Fibroblast of mammary gland (primary cell): Measurements from ENCODE around the gene RBM46.

ENCODE experiments used
- DNase-seq: peaks from one replicate; pipeline ENCODE4 v3.0.0-alpha.2; 2010; ENCODE audit warnings: low read depth
- H3K4me3 ChIP-seq: 2 replicates; pipeline ENCODE4 v1.5.1; 2011; ENCODE audit warnings: low read depth, mild to moderate bottlenecking, low read length, moderate library complexity; ENCODE audit not compliant: control insufficient read depth
- TF ChIP-seq, protein P1 (sequence below): conservative IDR thresholded peaks from 2 replicates; pipeline ENCODE4 v1.5.1; 2011; ENCODE audit warnings: low read depth, low read length, inconsistent platforms; ENCODE audit not compliant: control insufficient read depth, insufficient read depth

The RBM46 gene

DNA sequence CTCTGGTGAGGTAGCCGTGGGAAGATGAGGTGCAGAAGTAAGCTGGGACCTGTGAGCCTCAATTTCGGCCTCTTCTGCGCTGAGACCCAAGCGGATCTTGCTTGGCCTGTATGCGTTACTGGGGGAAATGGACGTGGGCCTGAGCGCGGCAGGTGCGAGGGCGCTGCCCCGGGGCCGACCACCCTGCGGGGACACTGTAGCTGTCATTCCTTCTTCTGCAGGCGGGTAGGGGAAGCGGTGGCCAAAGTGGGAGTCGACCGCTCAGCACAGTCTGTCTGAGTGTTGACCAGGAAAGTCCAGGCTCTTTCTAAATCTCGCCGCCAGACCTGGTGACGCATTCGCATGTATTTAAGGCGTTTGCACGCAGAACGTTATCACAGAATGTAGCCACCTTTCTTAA is 40.6 kb upstream of the RBM46 start:
- no peak for DNase-seq
- TF ChIP-seq, protein P1, sequence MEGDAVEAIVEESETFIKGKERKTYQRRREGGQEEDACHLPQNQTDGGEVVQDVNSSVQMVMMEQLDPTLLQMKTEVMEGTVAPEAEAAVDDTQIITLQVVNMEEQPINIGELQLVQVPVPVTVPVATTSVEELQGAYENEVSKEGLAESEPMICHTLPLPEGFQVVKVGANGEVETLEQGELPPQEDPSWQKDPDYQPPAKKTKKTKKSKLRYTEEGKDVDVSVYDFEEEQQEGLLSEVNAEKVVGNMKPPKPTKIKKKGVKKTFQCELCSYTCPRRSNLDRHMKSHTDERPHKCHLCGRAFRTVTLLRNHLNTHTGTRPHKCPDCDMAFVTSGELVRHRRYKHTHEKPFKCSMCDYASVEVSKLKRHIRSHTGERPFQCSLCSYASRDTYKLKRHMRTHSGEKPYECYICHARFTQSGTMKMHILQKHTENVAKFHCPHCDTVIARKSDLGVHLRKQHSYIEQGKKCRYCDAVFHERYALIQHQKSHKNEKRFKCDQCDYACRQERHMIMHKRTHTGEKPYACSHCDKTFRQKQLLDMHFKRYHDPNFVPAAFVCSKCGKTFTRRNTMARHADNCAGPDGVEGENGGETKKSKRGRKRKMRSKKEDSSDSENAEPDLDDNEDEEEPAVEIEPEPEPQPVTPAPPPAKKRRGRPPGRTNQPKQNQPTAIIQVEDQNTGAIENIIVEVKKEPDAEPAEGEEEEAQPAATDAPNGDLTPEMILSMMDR: no peak
- no peak overlapping the region for H3K4me3 ChIP-seq

DNA sequence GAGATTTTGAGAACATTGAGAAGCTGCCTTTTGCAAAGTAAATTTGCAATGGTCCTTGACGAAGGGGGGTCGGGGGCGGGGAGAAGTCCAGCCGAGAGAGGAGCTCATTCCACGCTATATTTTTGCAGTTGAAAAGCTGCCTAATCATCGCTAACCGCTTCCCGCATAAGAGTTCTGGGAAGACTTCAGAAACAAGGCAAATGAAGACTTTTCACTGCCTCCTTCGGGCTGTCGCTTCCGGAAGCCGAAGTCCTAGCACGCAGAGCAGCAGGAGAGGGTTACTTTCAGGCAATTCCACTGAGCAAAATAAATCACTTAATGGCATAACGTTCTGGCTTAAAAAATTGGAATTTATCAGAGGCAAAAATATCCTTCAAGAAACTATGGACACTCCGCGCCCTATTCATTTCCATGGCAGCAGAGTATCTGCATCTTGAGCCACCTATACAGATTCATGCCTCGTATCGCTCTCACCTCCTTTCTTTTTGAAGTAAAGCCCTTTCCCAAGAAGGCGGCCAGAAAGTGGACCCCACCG is 39.9 kb upstream of the RBM46 start:
- DNase-seq: no peak
- no peak overlapping the region for H3K4me3 ChIP-seq
- TF ChIP-seq, protein P1: no peak

- DNase-seq: no peak
- H3K4me3 ChIP-seq: no peak overlapping the region
- TF ChIP-seq, protein P1: no peak
These were observed 38.9 kb upstream of the RBM46 start for GRCh38 chr4:154741922-154742850.

- peak within 1 kb of the TSS; percentile 39 for H3K4me3 ChIP-seq
- peak; percentile 8 for DNase-seq
- TF ChIP-seq, protein P1: no peak
These were observed 37.3 kb upstream of the RBM46 start, which contains the start of gene LRAT for GRCh38 chr4:154743683-154744340. Gene LRAT, plus strand, starts transcription at chr4:154744000. Its CDS starts 327 bp downstream, at chr4:154744327.

DNA sequence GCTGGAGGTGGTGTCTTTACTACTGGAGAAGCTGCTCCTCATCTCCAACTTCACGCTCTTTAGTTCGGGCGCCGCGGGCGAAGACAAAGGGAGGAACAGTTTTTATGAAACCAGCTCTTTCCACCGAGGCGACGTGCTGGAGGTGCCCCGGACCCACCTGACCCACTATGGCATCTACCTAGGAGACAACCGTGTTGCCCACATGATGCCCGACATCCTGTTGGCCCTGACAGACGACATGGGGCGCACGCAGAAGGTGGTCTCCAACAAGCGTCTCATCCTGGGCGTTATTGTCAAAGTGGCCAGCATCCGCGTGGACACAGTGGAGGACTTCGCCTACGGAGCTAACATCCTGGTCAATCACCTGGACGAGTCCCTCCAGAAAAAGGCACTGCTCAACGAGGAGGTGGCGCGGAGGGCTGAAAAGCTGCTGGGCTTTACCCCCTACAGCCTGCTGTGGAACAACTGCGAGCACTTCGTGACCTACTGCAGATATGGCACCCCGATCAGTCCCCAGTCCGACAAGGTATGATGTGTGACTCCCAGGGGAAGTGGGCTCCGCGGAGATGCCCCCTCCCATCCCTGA is 36.6 kb upstream of the RBM46 start:
- H3K4me3 ChIP-seq: peak overlapping the region; percentile 39
- TF ChIP-seq, protein P1: no peak

DNA sequence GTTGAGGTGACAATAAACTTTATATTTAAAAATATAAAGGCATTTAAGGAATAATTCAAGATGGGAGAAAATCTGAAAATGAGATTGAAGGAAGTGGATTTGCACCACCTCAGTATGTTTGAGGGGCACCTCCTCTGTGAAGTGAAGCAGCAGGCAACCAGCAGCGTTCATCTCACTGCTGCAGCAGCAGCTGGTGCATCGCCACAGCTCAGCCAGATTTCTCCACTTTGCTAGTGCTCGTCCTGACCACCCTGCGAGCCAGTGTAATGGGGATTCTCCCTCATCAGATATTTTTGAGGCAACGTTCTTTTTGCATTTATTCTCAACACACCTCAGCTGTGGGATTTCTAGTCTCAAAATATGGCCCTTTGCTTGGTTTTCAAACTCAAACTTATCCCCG is 23.4 kb upstream of the RBM46 start:
- TF ChIP-seq, protein P1: no peak
- DNase-seq: no peak
- H3K4me3 ChIP-seq: no peak overlapping the region

More for the DNA sequence above, 36.6 kb upstream of the RBM46 start:
- DNase-seq: no peak
